ENCODE results near the gene OPCML. TPM values are rescaled to one million over a fixed set of nuclear protein-coding genes. Genes with fewer than 3 reads are reported as not detected.

OPCML gene
- total and polyA plus RNA-seq, 2 experiments from 2014 or later, result 1.2 to 4.4 TPM

DNA sequence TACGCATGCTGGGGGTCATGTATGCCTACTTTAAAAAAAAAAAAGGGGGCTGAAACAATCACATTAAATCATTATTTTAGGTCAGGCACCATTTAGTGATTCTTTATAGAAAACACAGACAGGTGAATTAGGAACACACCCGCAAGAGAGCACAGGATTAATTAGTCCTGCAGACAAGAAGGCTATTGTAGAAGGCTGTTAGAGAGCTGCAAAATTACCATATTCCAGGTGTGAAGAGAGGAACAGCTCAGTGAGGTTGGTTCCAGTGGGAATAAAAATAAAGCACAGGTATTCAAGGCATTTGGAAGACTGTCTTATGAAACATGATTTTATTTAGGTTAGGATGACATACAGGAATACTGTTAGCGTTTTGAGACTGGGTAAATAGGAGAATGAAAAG lies 649.1 kb downstream of the OPCML start:
- Histone ChIP-seq H3K4me1 (ENCODE audit: insufficient read depth) (peaks cover 3% of the 10 kb centered on the region), H3F3A (replicated peaks; ENCODE audit: low read depth) (no peaks in the 10 kb centered on the region), H3K27me3 (ENCODE audit: insufficient read depth) (no peaks in the 10 kb centered on the region), H4K20me1 (replicated peaks; ENCODE audit: insufficient read depth) (no peaks in the 10 kb centered on the region), H2AFZ (no peak overlapping the region), H3K4me3 (no peak overlapping the region), H3K4me2 (no peak overlapping the region), H3K79me2 (replicated peaks; ENCODE audit: insufficient read depth) (no peaks in the 10 kb centered on the region), H3K36me3 (ENCODE audit: insufficient read depth) (no peaks in the 10 kb centered on the region; the same call in 1 of the 2 replicates), H3K9me2 (ENCODE audit: insufficient read depth) (peaks cover 15% of the 10 kb centered on the region; the same call in 1 of the 2 replicates), H3K27ac (ENCODE audit: low read depth) (no peak overlapping the region)
- Mint-ChIP-seq H3K9me3 (no peaks in the 10 kb centered on the region; the same call in 2 of the 3 replicates), H3K4me1 (peaks cover 31% of the 10 kb centered on the region), H3K27me3 (ENCODE audit: insufficient read depth, low read depth, poor library complexity) (no peaks in the 10 kb centered on the region), H3K4me3 (no peak overlapping the region), H3K36me3 (ENCODE audit: low read depth) (0 out of 3 replicates have a peak, but pooled peaks cover 1% of the 10 kb centered on the region), H3K27ac (no peak overlapping the region)
- DNase-seq (ENCODE audit: low spot score) (no peak), ATAC-seq (peak; percentile 40; the same call in 2 of the 3 replicates)
- TF ChIP-seq POLR2AphosphoS5 (IDR thresholded peaks at IDR 0.05; ENCODE audit: low read depth) (no peak), STAT1 (IDR thresholded peaks at IDR 0.05; ENCODE audit: unreplicated experiment) (no peak)
- TF ChIP-seq, protein P1, sequence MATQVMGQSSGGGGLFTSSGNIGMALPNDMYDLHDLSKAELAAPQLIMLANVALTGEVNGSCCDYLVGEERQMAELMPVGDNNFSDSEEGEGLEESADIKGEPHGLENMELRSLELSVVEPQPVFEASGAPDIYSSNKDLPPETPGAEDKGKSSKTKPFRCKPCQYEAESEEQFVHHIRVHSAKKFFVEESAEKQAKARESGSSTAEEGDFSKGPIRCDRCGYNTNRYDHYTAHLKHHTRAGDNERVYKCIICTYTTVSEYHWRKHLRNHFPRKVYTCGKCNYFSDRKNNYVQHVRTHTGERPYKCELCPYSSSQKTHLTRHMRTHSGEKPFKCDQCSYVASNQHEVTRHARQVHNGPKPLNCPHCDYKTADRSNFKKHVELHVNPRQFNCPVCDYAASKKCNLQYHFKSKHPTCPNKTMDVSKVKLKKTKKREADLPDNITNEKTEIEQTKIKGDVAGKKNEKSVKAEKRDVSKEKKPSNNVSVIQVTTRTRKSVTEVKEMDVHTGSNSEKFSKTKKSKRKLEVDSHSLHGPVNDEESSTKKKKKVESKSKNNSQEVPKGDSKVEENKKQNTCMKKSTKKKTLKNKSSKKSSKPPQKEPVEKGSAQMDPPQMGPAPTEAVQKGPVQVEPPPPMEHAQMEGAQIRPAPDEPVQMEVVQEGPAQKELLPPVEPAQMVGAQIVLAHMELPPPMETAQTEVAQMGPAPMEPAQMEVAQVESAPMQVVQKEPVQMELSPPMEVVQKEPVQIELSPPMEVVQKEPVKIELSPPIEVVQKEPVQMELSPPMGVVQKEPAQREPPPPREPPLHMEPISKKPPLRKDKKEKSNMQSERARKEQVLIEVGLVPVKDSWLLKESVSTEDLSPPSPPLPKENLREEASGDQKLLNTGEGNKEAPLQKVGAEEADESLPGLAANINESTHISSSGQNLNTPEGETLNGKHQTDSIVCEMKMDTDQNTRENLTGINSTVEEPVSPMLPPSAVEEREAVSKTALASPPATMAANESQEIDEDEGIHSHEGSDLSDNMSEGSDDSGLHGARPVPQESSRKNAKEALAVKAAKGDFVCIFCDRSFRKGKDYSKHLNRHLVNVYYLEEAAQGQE (IDR thresholded peaks at IDR 0.05; ENCODE audit: unreplicated experiment), result no peak
- TF ChIP-seq, protein P2, sequence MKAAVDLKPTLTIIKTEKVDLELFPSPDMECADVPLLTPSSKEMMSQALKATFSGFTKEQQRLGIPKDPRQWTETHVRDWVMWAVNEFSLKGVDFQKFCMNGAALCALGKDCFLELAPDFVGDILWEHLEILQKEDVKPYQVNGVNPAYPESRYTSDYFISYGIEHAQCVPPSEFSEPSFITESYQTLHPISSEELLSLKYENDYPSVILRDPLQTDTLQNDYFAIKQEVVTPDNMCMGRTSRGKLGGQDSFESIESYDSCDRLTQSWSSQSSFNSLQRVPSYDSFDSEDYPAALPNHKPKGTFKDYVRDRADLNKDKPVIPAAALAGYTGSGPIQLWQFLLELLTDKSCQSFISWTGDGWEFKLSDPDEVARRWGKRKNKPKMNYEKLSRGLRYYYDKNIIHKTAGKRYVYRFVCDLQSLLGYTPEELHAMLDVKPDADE (IDR thresholded peaks at IDR 0.05), result no peak

DNA sequence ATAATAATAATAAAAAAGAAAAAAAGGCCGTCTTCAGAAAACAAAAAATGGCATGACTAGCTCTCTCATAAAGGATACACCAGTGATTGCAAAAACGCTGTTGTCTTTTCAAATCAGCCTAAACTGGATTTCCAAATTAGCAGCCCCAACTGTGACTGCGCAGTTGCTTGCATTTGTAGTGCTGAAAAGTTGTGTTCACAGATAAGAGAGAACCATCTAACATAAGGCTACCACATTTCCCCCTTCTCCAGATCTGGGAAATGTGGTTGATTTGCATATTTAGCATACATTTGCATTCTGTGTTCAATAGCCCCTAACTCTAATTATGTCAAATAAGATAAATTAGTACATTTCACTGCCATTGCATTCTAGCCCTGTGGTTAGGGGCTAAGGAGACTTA lies 650.7 kb downstream of the OPCML start:
- H3K36me3 ChIP-seq (ENCODE audit: insufficient read depth), result no peaks in the 10 kb centered on the region; the same call in 1 of the 2 replicates
- no peaks in the 10 kb centered on the region for H4K20me1 ChIP-seq (replicated peaks; ENCODE audit: insufficient read depth)
- Mint-ChIP-seq H3K36me3 (ENCODE audit: low read depth) (peaks cover 6% of the 10 kb centered on the region; the same call in 1 of the 3 replicates), H3K4me1 (peaks cover 26% of the 10 kb centered on the region), H3K9me3 (no peaks in the 10 kb centered on the region), H3K27me3 (ENCODE audit: insufficient read depth, low read depth, poor library complexity) (no peaks in the 10 kb centered on the region), H3K27ac (no peak overlapping the region), H3K4me3 (no peak overlapping the region)
- no peak overlapping the region for H3K27ac ChIP-seq (ENCODE audit: low read depth)
- ATAC-seq (no peak), DNase-seq (ENCODE audit: low spot score) (no peak)
- H3F3A ChIP-seq (replicated peaks; ENCODE audit: low read depth), result no peaks in the 10 kb centered on the region
- TF ChIP-seq POLR2AphosphoS5 (IDR thresholded peaks at IDR 0.05; ENCODE audit: low read depth) (no peak), ZNF114 (CRISPR knock-in tag; IDR thresholded peaks at IDR 0.05) (no peak), JUNB (IDR thresholded peaks at IDR 0.05; ENCODE audit: unreplicated experiment) (no peak)
- TF ChIP-seq, protein P3, sequence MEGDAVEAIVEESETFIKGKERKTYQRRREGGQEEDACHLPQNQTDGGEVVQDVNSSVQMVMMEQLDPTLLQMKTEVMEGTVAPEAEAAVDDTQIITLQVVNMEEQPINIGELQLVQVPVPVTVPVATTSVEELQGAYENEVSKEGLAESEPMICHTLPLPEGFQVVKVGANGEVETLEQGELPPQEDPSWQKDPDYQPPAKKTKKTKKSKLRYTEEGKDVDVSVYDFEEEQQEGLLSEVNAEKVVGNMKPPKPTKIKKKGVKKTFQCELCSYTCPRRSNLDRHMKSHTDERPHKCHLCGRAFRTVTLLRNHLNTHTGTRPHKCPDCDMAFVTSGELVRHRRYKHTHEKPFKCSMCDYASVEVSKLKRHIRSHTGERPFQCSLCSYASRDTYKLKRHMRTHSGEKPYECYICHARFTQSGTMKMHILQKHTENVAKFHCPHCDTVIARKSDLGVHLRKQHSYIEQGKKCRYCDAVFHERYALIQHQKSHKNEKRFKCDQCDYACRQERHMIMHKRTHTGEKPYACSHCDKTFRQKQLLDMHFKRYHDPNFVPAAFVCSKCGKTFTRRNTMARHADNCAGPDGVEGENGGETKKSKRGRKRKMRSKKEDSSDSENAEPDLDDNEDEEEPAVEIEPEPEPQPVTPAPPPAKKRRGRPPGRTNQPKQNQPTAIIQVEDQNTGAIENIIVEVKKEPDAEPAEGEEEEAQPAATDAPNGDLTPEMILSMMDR (conservative IDR thresholded peaks at IDR 0.05; ENCODE audit: low read depth in 2 of 2), result no peak
- H3K4me2 ChIP-seq, result no peak overlapping the region
- H3K4me1 ChIP-seq (ENCODE audit: insufficient read depth), result no peaks in the 10 kb centered on the region; the same call in 1 of the 2 replicates
- no peak overlapping the region for H3K4me3 ChIP-seq
- no peaks in the 10 kb centered on the region for H3K79me2 ChIP-seq (replicated peaks; ENCODE audit: insufficient read depth)
- H3K9me2 ChIP-seq (ENCODE audit: insufficient read depth), result peaks cover 15% of the 10 kb centered on the region; the same call in 1 of the 2 replicates
- H3K27me3 ChIP-seq (ENCODE audit: insufficient read depth), result no peaks in the 10 kb centered on the region
- H2AFZ ChIP-seq, result no peak overlapping the region

Measured in GM23338 (cell line).